HepG2 (cell line): Measurements from ENCODE around the gene SIRT5. TPM values are rescaled to one million over a fixed set of nuclear protein-coding genes. Genes with fewer than 3 reads are reported as not detected.

Experiments used
- ARNT ChIP-seq: fragments of 450-650 bp; IDR thresholded peaks from 2 replicates; pipeline ENCODE4 v1.6.1; 2017
- FOSL1 ChIP-seq: sonication (generic); formaldehyde crosslinking; IDR thresholded peaks from 2 replicates; pipeline ENCODE4 v1.9.0; 2021; ENCODE audit warnings: missing genetic modification reagents, borderline replicate concordance
- FOXJ3 ChIP-seq: sonication (generic); formaldehyde crosslinking; IDR thresholded peaks from 2 replicates; pipeline ENCODE4 v1.4.0; 2020; ENCODE audit warnings: missing genetic modification reagents, mild to moderate bottlenecking, borderline replicate concordance
- GFI1 ChIP-seq: sonication (generic); formaldehyde crosslinking; IDR thresholded peaks from 2 replicates; pipeline ENCODE4 v1.5.0; 2020; ENCODE audit warnings: missing genetic modification reagents, mild to moderate bottlenecking, borderline replicate concordance
- HMG20A ChIP-seq: IDR thresholded peaks from 2 replicates; pipeline ENCODE4 v1.6.1; 2016; ENCODE audit warnings: borderline replicate concordance
- LBX2 ChIP-seq: sonication (generic); formaldehyde crosslinking; IDR thresholded peaks from 2 replicates; pipeline ENCODE4 v1.5.0; 2020; ENCODE audit warnings: missing genetic modification reagents, mild to moderate bottlenecking, borderline replicate concordance
- NR1H2 ChIP-seq: sonication (generic); formaldehyde crosslinking; IDR thresholded peaks from 2 replicates; pipeline ENCODE4 v1.8.1; 2022; ENCODE audit warnings: low read depth, missing genetic modification reagents, borderline replicate concordance
- PATZ1 ChIP-seq: sonication (generic); formaldehyde crosslinking; IDR thresholded peaks from 2 replicates; pipeline ENCODE4 v1.4.0; 2020; ENCODE audit warnings: missing genetic modification reagents
- PBX3 ChIP-seq: sonication (generic); formaldehyde crosslinking; IDR thresholded peaks from 2 replicates; pipeline ENCODE4 v1.8.1; 2023; ENCODE audit warnings: missing genetic modification reagents, inconsistent platforms, borderline replicate concordance
- POLR2A ChIP-seq, 2 experiments: IDR thresholded peaks; 2 replicates each; pipeline ENCODE4 v1.6.1; 2011; ENCODE audit warnings: low read depth in 2 of 2, low read length in 2 of 2, mild to moderate bottlenecking in 1 of 2, moderate library complexity in 1 of 2; ENCODE audit not compliant: insufficient read depth in 1 of 2
- RELA ChIP-seq: sonication (generic); formaldehyde crosslinking; IDR thresholded peaks from 2 replicates; pipeline ENCODE4 v1.4.0; 2020; ENCODE audit warnings: missing genetic modification reagents
- STAG1 ChIP-seq: sonication (generic); formaldehyde crosslinking; IDR thresholded peaks from 2 replicates; pipeline ENCODE4 v1.4.0; 2020; ENCODE audit warnings: missing genetic modification reagents
- ZBTB7B ChIP-seq: sonication (generic); formaldehyde crosslinking; IDR thresholded peaks from 2 replicates; pipeline ENCODE4 v1.4.0; 2020; ENCODE audit warnings: missing genetic modification reagents
- ZC3H13 ChIP-seq: sonication (generic); formaldehyde crosslinking; IDR thresholded peaks from 2 replicates; pipeline ENCODE4 v1.8.1; 2023; ENCODE audit warnings: mild to moderate bottlenecking, missing genetic modification reagents, moderate library complexity
- ZC3H4 ChIP-seq: sonication (generic); formaldehyde crosslinking; IDR thresholded peaks from 2 replicates; pipeline ENCODE4 v1.4.0; 2020; ENCODE audit warnings: missing genetic modification reagents, borderline replicate concordance
- ZNF121 ChIP-seq: sonication (generic); formaldehyde crosslinking; IDR thresholded peaks from 2 replicates; pipeline ENCODE4 v1.5.0; 2020; ENCODE audit warnings: mild to moderate bottlenecking, missing genetic modification reagents
- ZNF138 ChIP-seq: sonication (generic); formaldehyde crosslinking; IDR thresholded peaks from 2 replicates; pipeline ENCODE4 v1.5.0; 2020; ENCODE audit warnings: mild to moderate bottlenecking, low read depth, missing genetic modification reagents
- ZNF20 ChIP-seq: sonication (generic); formaldehyde crosslinking; IDR thresholded peaks from 2 replicates; pipeline ENCODE4 v1.4.0; 2020; ENCODE audit warnings: mild to moderate bottlenecking, moderate library complexity, missing genetic modification reagents
- ZNF337 ChIP-seq: sonication (generic); formaldehyde crosslinking; IDR thresholded peaks from 2 replicates; pipeline ENCODE4 v1.5.1; 2020; ENCODE audit warnings: missing genetic modification reagents, low read depth, mild to moderate bottlenecking, borderline replicate concordance
- ZNF44 ChIP-seq: sonication (generic); formaldehyde crosslinking; IDR thresholded peaks from 2 replicates; pipeline ENCODE4 v1.5.1; 2020; ENCODE audit warnings: mild to moderate bottlenecking, missing genetic modification reagents
- ZNF446 ChIP-seq: sonication (generic); formaldehyde crosslinking; IDR thresholded peaks from 2 replicates; pipeline ENCODE4 v1.5.0; 2020; ENCODE audit warnings: mild to moderate bottlenecking, missing genetic modification reagents
- ZNF710 ChIP-seq: sonication (generic); formaldehyde crosslinking; IDR thresholded peaks from 2 replicates; pipeline ENCODE4 v1.5.0; 2020; ENCODE audit warnings: mild to moderate bottlenecking, missing genetic modification reagents, borderline replicate concordance
- ZNF740 ChIP-seq: sonication (generic); formaldehyde crosslinking; IDR thresholded peaks from 2 replicates; pipeline ENCODE4 v1.4.0; 2020; ENCODE audit warnings: missing genetic modification reagents
- polyA plus RNA-seq, 8 experiments: library from polyadenylated mRNA; depleted of rRNA in 3 of 8; stranded (reverse) in 7 of 8; unstranded in 1 of 8; fragments of >200 nt; fragmentation: Illumina TruSeq in 4 of 8; extraction: Trizol in 4 of 8; gene quantifications; 2 replicates each; pipeline versions ENCODE4 v1.2.1 to v1.2.3, GENCODE V29; 2011 to 2016; ENCODE audit warnings: low read depth in 4 of 8, missing spikeins in 1 of 8, mixed read lengths in 1 of 8; ENCODE audit not compliant: insufficient read depth in 1 of 8
- total RNA-seq, 5 experiments: library from RNA; depleted of rRNA; stranded (reverse); fragments of >200 nt; fragmentation: Illumina TruSeq; extraction: Trizol; gene quantifications; 2 replicates each; pipeline ENCODE4 v1.2.3, GENCODE V29; 2016; ENCODE audit warnings: low read depth in 1 of 5

SIRT5 gene
- total and polyA plus RNA-seq, 2 of the 13 experiments (the other 11 are each of a cell fraction or from before 2014, with no cell fraction given): 14.1 to 16.6 TPM

GRCh38 chr6:13614126-13614925 lies 39.9 kb downstream of the SIRT5 start (continued):
- TF ChIP-seq ZNF446 (peak; percentile 79; the same call in 1 of the 2 replicates), FOXJ3 (CRISPR knock-in tag) (peak; percentile 87; the same call in 1 of the 2 replicates), ZNF337 (CRISPR knock-in tag) (no peak), ZNF740 (CRISPR knock-in tag) (peak; percentile 24; the same call in 1 of the 2 replicates), STAG1 (CRISPR knock-in tag) (peak; percentile 23), HMG20A (0 out of 2 replicates have a peak, but pooled peaks have one; percentile 8), ZNF44 (peak; percentile 56; the same call in 1 of the 2 replicates), FOSL1 (0 out of 2 replicates have a peak, but pooled peaks have one; percentile 19), POLR2A (IDR thresholded peaks at IDR 0.05; ENCODE audit: insufficient read depth in 1 of 2, low read depth in 2 of 2, low read length in 2 of 2) (0 out of 4 replicates have a peak, but pooled peaks of 1 of the 2 experiments have one; percentile 11), RELA (CRISPR knock-in tag) (0 out of 2 replicates have a peak, but pooled peaks have one; percentile 9), ARNT (no peak), ZC3H13 (CRISPR knock-in tag) (0 out of 2 replicates have a peak, but pooled peaks have one; percentile 55), ZNF710 (CRISPR knock-in tag) (no peak), ZBTB7B (CRISPR knock-in tag) (no peak), GFI1 (CRISPR knock-in tag) (0 out of 2 replicates have a peak, but pooled peaks have one; percentile 9), ZNF20 (CRISPR knock-in tag) (0 out of 2 replicates have a peak, but pooled peaks have one; percentile 8), PATZ1 (no peak), NR1H2 (CRISPR knock-in tag) (0 out of 2 replicates have a peak, but pooled peaks have one; percentile 18), ZC3H4 (CRISPR knock-in tag) (peak; percentile 87; the same call in 1 of the 2 replicates), PBX3 (CRISPR knock-in tag) (peak; percentile 83; the same call in 1 of the 2 replicates), ZNF138 (CRISPR knock-in tag) (0 out of 2 replicates have a peak, but pooled peaks have one; percentile 90), LBX2 (CRISPR knock-in tag) (0 out of 2 replicates have a peak, but pooled peaks have one; percentile 5), ZNF121 (CRISPR knock-in tag) (peak; percentile 8; the same call in 1 of the 2 replicates)
